Measurements from ENCODE around the gene SERP2.

Gene SERP2

DNA sequence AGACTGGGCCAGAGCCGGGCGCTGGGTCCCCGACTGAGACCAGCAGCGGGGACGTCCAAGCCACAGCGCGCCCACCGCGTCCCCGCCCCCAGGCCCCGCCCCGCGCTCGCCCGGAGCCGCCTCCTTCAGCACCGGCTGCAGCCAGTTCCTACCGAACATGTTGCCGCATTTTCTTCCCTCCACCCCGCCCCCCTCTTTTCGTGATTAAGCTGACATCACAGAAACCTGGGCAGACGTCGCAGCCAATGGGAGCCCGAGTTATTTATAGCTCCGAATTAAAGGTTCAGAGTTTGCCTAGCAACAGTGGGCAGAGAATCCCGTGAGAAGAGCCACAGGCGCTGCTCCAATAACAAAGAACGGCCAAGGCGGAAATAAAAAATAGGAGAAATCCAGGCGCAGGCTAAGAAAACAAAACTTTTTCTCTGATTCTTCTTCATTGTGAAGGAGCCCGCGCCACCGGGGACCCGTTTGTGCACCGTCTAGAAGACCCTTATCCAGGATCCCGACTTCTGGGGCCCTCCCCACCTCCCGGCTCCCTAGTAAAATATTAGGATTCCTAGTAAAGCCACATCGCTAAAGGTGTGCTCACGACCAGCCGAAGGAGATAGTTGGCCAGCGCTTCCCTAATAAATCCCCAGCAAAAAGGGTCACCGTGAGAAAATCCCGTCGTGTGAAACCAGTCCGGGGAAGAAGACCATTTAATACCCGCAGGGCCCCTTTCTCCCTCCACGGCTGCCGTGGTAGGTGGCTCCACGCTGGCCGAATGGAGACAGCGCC, 61.7 kb downstream of the SERP2 start:
- DNase-seq (ENCODE audit: low read depth) = peak; percentile 80

DNA sequence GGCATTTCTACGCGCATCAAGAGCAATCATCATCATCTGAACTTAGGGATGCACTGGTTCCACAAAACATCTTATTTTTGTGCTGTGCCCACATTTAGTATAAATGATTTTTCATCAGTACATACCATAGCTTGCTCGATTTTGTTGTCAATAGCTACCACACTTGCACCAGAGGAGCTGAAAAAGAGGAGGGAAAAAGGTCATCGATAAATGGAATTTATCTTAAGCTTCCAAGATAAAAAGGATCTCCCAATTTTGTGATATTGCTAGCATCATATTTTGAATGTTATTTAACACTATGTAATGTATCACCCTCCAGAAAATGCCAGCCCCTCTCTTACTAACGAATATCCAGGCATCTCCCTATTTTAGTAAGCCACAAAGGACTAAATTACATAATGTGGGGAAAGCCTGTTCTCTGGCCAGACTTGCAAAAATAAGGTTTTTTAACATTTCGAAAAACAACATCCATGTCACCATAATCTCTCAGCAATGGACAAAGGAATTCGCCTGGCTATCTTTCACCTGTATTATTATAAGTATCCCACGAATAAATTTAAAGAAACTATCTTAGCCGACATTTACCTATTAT, 62.4 kb downstream of the SERP2 start:
- no peak for DNase-seq (ENCODE audit: low read depth)

DNA sequence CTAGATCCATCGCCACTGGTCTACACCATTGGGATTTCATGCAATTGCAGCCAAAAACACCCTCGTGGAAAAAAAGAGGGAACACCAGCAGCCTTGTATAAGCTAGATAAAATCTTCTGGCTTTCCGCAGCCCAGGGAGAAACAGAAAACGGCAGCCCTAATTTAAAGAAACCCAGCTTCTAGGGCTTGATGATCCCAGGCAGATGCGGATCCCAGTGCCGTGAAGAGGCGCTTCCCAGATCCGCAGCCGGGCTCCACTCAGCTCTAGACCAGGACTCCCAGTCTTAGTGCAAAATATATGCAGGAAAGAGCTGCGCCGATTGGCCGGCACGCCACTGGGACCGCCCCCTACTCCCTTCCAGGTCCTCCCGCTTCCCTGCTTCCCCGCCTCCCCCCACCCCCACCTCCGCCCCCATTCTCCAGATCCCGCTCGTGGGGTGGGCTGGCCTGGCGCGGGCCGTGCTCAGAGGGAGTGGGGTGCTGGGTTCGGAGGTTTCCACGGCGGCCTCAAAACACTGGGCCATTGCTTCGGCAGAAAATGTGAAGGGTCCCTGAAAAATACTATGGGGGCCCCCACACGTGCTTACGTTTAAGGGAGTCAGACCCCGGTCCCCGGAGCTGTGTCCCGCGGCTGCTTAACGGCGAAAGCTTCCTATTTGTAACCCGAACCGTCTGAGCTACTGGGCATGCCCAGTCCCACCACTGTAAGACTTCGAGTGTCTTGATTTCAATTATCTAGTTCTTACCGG, 63.1 kb downstream of the SERP2 start:
- no peak for DNase-seq (ENCODE audit: low read depth)

DNA sequence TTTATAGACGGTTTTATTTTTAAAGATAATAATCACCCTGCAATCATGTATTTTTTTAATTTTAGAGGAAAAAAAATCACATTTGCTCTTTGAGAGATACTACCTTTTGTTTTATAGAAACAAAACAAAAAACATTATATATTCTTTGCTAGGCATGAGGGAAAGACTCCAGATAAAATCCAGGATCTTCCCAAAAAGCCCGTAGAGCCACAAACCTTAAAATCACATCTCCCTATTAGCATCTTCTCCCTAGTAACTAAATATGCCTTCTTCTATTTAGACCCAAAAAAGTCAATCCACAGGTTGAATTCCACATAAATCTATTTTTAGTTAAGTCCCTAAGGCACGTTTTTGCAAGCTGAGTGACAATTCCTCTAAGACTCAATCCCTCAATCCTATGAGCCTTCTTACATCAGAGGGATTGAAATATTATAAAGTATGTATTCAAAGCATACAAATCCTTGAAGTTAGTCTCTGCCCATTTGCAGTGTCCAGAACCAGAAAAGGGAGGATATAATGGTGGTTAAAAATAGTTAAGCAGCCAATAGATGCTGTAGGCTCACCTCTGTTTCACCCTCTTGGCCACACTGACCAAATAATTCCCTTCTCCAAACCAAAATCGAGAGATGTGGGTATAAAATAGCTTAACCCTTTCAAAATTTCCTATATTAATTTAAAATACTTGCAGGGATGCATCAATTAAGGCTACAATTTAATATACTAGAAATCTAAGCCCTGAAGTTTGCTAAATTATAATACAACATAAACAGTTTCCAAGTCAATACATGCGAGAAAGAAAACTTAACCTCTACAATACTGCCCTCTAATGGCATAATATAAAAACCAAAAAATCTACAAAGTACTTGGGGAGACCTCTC, 64.0 kb downstream of the SERP2 start:
- no peak for DNase-seq (ENCODE audit: low read depth)

DNA sequence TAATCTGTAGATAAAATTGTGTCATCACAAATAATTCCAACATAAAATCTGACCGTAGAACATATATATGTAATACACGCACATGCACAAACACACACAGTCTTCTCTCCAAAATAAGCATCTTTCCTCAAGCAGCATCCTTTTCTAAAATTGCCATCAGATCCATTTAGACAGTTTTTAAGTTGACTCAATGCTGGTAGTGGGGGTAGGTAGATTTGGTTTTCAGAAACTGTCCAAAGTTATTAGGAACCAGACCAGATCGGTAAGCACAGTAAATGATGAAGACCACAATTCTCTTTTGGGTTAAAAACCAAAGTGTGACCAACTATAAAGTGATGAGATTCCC, 64.6 kb downstream of the SERP2 start:
- DNase-seq (ENCODE audit: low read depth) = no peak

DNA sequence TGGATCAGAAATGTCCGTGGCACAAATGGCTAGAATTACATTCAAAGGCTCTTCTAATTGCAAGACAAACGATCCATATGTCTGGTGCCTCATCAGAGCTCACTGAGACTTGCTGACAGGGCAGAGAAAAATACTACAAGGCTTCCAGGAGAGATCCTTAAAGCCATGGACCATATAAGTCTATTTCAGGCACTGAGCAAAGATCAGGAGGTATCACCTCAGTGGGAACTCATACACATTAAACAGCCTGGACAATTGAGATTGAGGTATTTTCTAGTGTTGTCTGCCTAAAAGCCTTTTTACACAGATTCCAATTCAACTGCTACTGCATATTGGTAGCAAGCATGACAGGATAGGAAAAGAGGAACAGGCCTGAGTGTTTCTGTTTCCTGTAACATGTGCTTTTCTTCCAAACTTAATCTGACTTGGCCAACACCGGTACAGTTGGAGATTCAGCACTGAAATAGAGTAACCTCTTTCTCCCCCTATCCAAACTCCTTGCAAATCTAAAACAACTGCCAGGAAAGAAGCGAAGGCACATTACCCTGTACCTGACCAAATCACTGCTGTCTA, 65.9 kb downstream of the SERP2 start:
- DNase-seq (ENCODE audit: low read depth) = no peak

DNA sequence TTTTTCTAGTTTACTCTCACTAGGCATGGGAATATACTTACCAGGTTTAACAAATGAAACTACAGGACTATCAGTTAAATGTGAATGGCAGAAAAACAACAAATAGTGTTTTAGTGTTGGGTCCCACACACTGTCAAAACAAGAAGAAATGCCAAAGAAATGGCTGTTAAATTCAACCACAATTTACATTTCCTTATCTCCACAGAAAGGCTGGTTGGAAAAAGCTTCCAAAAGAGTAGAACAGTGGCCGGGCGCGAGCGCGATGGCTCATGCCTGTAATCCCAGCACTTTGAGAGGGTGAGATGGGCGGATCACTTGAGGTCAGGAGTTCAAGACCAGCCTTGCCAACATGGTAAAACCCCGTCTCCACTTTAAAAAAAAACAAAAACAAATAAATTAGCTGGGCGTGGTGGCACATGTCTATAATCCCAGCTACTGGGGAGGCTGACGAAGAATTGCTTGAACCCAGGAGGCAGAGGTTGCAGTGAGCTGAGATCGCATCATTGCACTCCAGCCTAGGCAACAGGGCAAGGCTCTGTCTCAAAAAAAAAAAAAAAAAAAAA, 66.5 kb downstream of the SERP2 start:
- no peak for DNase-seq (ENCODE audit: low read depth)
